ENCODE results near the gene KRT85. TPM values are rescaled to one million over a fixed set of nuclear protein-coding genes. Genes with fewer than 3 reads are reported as not detected.

Gene KRT85
- total and polyA plus RNA-seq, 12 donors, result not detected

- no peak for DNase-seq
- H3K36me3 ChIP-seq (replicated peaks in 1 of 2), result no peaks in the 10 kb centered on the region
- no peaks in the 10 kb centered on the region for H3K9me3 ChIP-seq (replicated peaks in 1 of 3)
- intact Hi-C loops (cut with DNase I), result no loop called here
- no peak overlapping the region for H3K4me3 ChIP-seq
- no peaks in the 10 kb centered on the region for H3K4me1 ChIP-seq (replicated peaks in 1 of 2)
- 82 to 98% (median 89%) methylated on average over 2 of the region's 2 CpGs for WGBS, 4 donors
- no peak overlapping the region for H3K27ac ChIP-seq
- TF ChIP-seq CTCF (IDR thresholded peaks at IDR 0.05) (no peak), POLR2A (IDR thresholded peaks at IDR 0.05) (no peak)
- no peaks in the 10 kb centered on the region for H3K27me3 ChIP-seq
Observed at GRCh38 chr12:52402377-52402776, 35.1 kb upstream of the KRT85 start.

- Histone ChIP-seq H3K4me1 (replicated peaks in 1 of 2) (no peaks in the 10 kb centered on the region), H3K36me3 (replicated peaks in 1 of 2) (no peaks in the 10 kb centered on the region), H3K4me3 (no peak overlapping the region), H3K27me3 (no peaks in the 10 kb centered on the region), H3K27ac (no peak overlapping the region), H3K9me3 (replicated peaks in 1 of 3) (no peaks in the 10 kb centered on the region)
- no peak for DNase-seq
- intact Hi-C loops (cut with DNase I), result no loop called here
- WGBS, 4 donors, result 57 to 84% (median 81%) methylated on average over 4 of the region's 4 CpGs
- TF ChIP-seq POLR2A (IDR thresholded peaks at IDR 0.05) (no peak), CTCF (IDR thresholded peaks at IDR 0.05) (no peak)
Observed at GRCh38 chr12:52401926-52402325, 34.6 kb upstream of the KRT85 start.

GRCh38 chr12:52401526-52401925, 34.2 kb upstream of the KRT85 start:
- TF ChIP-seq POLR2A (IDR thresholded peaks at IDR 0.05) (no peak), CTCF (IDR thresholded peaks at IDR 0.05) (no peak)
- Histone ChIP-seq H3K9me3 (replicated peaks in 1 of 3) (no peaks in the 10 kb centered on the region), H3K4me1 (replicated peaks in 1 of 2) (no peaks in the 10 kb centered on the region), H3K27me3 (no peaks in the 10 kb centered on the region), H3K4me3 (no peak overlapping the region), H3K36me3 (replicated peaks in 1 of 2) (no peaks in the 10 kb centered on the region), H3K27ac (no peak overlapping the region)
- WGBS, 4 donors, result 83 to 94% (median 89%) methylated on average over 5 of the region's 5 CpGs
- intact Hi-C loops (cut with DNase I), result no loop called here
- DNase-seq, result no peak

- H3K4me1 ChIP-seq (replicated peaks in 1 of 2), result no peaks in the 10 kb centered on the region
- no peaks in the 10 kb centered on the region for H3K27me3 ChIP-seq
- no peak overlapping the region for H3K4me3 ChIP-seq
- intact Hi-C loops (cut with DNase I), result no loop called here
- WGBS, 4 donors, result 85 to 96% (median 92%) methylated on average over 2 to 9 of the region's 9 CpGs
- H3K36me3 ChIP-seq (replicated peaks in 1 of 2), result no peaks in the 10 kb centered on the region
- H3K27ac ChIP-seq, result no peak overlapping the region
- DNase-seq, result no peak
- no peaks in the 10 kb centered on the region for H3K9me3 ChIP-seq (replicated peaks in 1 of 3)
- TF ChIP-seq POLR2A (IDR thresholded peaks at IDR 0.05) (no peak), CTCF (IDR thresholded peaks at IDR 0.05) (no peak)
Observed at GRCh38 chr12:52400906-52401305, 33.6 kb upstream of the KRT85 start.

All from adrenal gland (tissue), 12 donors.